ENCODE measurements around the gene APOBEC3A. TPM values are rescaled to one million over a fixed set of nuclear protein-coding genes. Genes with fewer than 3 reads are reported as not detected.

Gene APOBEC3A
- total RNA-seq, 4 donors from 2014 or later, result 3.3 TPM; not detected in 3

- TF ChIP-seq CTCF (IDR thresholded peaks at IDR 0.05), result no peak
- TF ChIP-seq EP300 (IDR thresholded peaks at IDR 0.05), result no peak
- TF ChIP-seq POLR2A (IDR thresholded peaks at IDR 0.05), result no peak
- Histone ChIP-seq H3K27me3 (no peaks in the 10 kb centered on the region), H3K9me3 (no peaks in the 10 kb centered on the region), H3K27ac (no peak overlapping the region), H3K36me3 (no peaks in the 10 kb centered on the region), H3K4me3 (no peak overlapping the region), H3K4me1 (no peaks in the 10 kb centered on the region)
- WGBS, 2 donors, result 85% methylated on average over 12 of the region's 12 CpGs
- DNase-seq (ENCODE audit: low spot score in 2 of 2), result no peak
These were observed 19.9 kb upstream of the APOBEC3A start for GRCh38 chr22:38937541-38937940.

GRCh38 chr22:38938221-38938620, 19.2 kb upstream of the APOBEC3A start:
- no peak overlapping the region for H3K4me3 ChIP-seq
- no peak for DNase-seq (ENCODE audit: low spot score in 2 of 2)
- TF ChIP-seq EP300 (IDR thresholded peaks at IDR 0.05) (no peak), POLR2A (IDR thresholded peaks at IDR 0.05) (no peak)
- peaks cover 0 to 4% of the 10 kb centered on the region in 2 donors for H3K27me3 ChIP-seq
- H3K4me1 ChIP-seq, result no peaks in the 10 kb centered on the region
- no peaks in the 10 kb centered on the region for H3K36me3 ChIP-seq
- H3K27ac ChIP-seq, result no peak overlapping the region
- no peaks in the 10 kb centered on the region for H3K9me3 ChIP-seq
- WGBS, 2 donors, result 80 to 86% methylated on average over 11 of the region's 11 CpGs

GRCh38 chr22:38938925-38939324, 18.5 kb upstream of the APOBEC3A start:
- H3K4me3 ChIP-seq, result no peak overlapping the region
- no peak for DNase-seq (ENCODE audit: low spot score in 2 of 2)
- H3K27me3 ChIP-seq, result peaks cover 0 to 9% of the 10 kb centered on the region in 2 donors
- H3K9me3 ChIP-seq, result no peaks in the 10 kb centered on the region
- 81 to 86% methylated on average over 7 of the region's 7 CpGs for WGBS, 2 donors
- H3K36me3 ChIP-seq, result no peaks in the 10 kb centered on the region
- TF ChIP-seq EP300 (IDR thresholded peaks at IDR 0.05) (no peak), POLR2A (IDR thresholded peaks at IDR 0.05) (no peak), CTCF (IDR thresholded peaks at IDR 0.05) (no peak)
- H3K27ac ChIP-seq, result no peak overlapping the region
- H3K4me1 ChIP-seq, result no peaks in the 10 kb centered on the region

GRCh38 chr22:38940811-38941384, 16.5 kb upstream of the APOBEC3A start:
- H3K4me1 ChIP-seq, result no peaks in the 10 kb centered on the region
- H3K9me3 ChIP-seq, result no peaks in the 10 kb centered on the region
- H3K27ac ChIP-seq, result peak overlapping the region in 1 of 4 donors; percentile 5
- H3K4me3 ChIP-seq, result no peak overlapping the region
- WGBS, 2 donors, result 86% methylated on average over 6 of the region's 6 CpGs
- DNase-seq (ENCODE audit: low spot score in 2 of 2), result no peak
- H3K27me3 ChIP-seq, result peaks cover 0 to 9% of the 10 kb centered on the region in 2 donors
- no peak for TF ChIP-seq EP300 (IDR thresholded peaks at IDR 0.05)
- no peak for TF ChIP-seq CTCF (IDR thresholded peaks at IDR 0.05)
- no peak for TF ChIP-seq POLR2A (IDR thresholded peaks at IDR 0.05)
- H3K36me3 ChIP-seq, result no peaks in the 10 kb centered on the region

GRCh38 chr22:38941488-38941987, 15.9 kb upstream of the APOBEC3A start:
- no peaks in the 10 kb centered on the region for H3K9me3 ChIP-seq
- H3K4me3 ChIP-seq, result no peak overlapping the region
- H3K4me1 ChIP-seq, result no peaks in the 10 kb centered on the region
- peak overlapping the region in 1 of 4 donors; percentile 5 for H3K27ac ChIP-seq
- TF ChIP-seq CTCF (IDR thresholded peaks at IDR 0.05), result no peak
- no peak for TF ChIP-seq POLR2A (IDR thresholded peaks at IDR 0.05)
- peak in 1 of 2 donors; percentile 41 for TF ChIP-seq EP300 (IDR thresholded peaks at IDR 0.05)
- H3K27me3 ChIP-seq, result peaks cover 0 to 9% of the 10 kb centered on the region in 2 donors
- 71 to 75% methylated on average over 13 of the region's 13 CpGs for WGBS, 2 donors
- no peaks in the 10 kb centered on the region for H3K36me3 ChIP-seq
- peak in 1 of 2 donors; percentile 20 for DNase-seq (ENCODE audit: low spot score in 2 of 2)
